PC-3 (cell line): Measurements from ENCODE around the gene UQCC2. TPM values are rescaled to one million over a fixed set of nuclear protein-coding genes. Genes with fewer than 3 reads are reported as not detected.

ENCODE experiments used
- ATAC-seq: fragments of 200-7000 bp; cut with Tn5 transposase; 2 replicates; pipeline ENCODE4 v1.9.1; 2020; ENCODE audit warnings: mild to moderate bottlenecking, moderate library complexity
- BruUV-seq: library from RNA; stranded (reverse); fragments of 400-500 nt; replicated peaks from 2 replicates; lab custom pipeline; 2021; lab: Mats Ljungman, UMichigan
- CTCF ChIA-PET: fragments of 300-600 bp; sonication (Branson Sonifier 250); formaldehyde crosslinking; loops from one replicate; lab custom pipeline; 2022; ENCODE audit warnings: antibody characterized with exemption; lab: Charles Lee
- POLR2A ChIA-PET: fragments of 300-600 bp; sonication (Branson Sonifier 250); formaldehyde crosslinking; loops from one replicate; lab custom pipeline; 2022; ENCODE audit warnings: antibody characterized with exemption; ENCODE audit not compliant: unreplicated experiment; lab: Charles Lee
- DNase-seq: peaks from one replicate; pipeline ENCODE4 v3.0.0-alpha.2; 2015
- H2AFZ ChIP-seq: fragments of 300-600 bp; sonication (generic); 2 replicates; pipeline ENCODE4 v1.6.0; 2016; ENCODE audit warnings: antibody characterized with exemption, low read length
- H3F3A ChIP-seq: fragments of 300-600 bp; sonication (generic); one replicate; pipeline ENCODE4 v1.6.0; 2017; ENCODE audit warnings: antibody characterized with exemption, low read length, control low read depth, mild to moderate bottlenecking; ENCODE audit not compliant: unreplicated experiment
- H3K27ac ChIP-seq: fragments of 300-600 bp; sonication (generic); 2 replicates; pipeline ENCODE4 v1.5.1; 2016; ENCODE audit warnings: mild to moderate bottlenecking, low read length
- H3K27me3 ChIP-seq: fragments of 300-600 bp; sonication (generic); 2 replicates; pipeline ENCODE4 v1.6.1; 2016; ENCODE audit warnings: low read length, mixed read lengths
- H3K36me3 ChIP-seq: fragments of 300-600 bp; sonication (generic); 2 replicates; pipeline ENCODE4 v1.6.1; 2016; ENCODE audit warnings: low read depth, mixed run types, low read length, mixed read lengths
- H3K4me1 ChIP-seq: fragments of 300-600 bp; sonication (generic); 2 replicates; pipeline ENCODE4 v1.5.1; 2016; ENCODE audit warnings: low read length; ENCODE audit not compliant: insufficient read depth
- H3K4me2 ChIP-seq: fragments of 300-600 bp; sonication (generic); 2 replicates; pipeline ENCODE4 v1.6.0; 2016; ENCODE audit warnings: low read length
- H3K4me3 ChIP-seq: fragments of 300-600 bp; sonication (generic); 2 replicates; pipeline ENCODE4 v1.5.1; 2016; ENCODE audit warnings: mild to moderate bottlenecking, low read length, mixed read lengths
- H3K79me2 ChIP-seq: fragments of 300-600 bp; sonication (generic); 2 replicates; pipeline ENCODE4 v1.6.1; 2017; ENCODE audit warnings: low read length, mixed read lengths
- H3K9ac ChIP-seq: fragments of 300-600 bp; sonication (generic); 2 replicates; pipeline ENCODE4 v1.6.0; 2016; ENCODE audit warnings: mild to moderate bottlenecking, low read length
- H3K9me2 ChIP-seq: fragments of 300-600 bp; sonication (generic); replicated peaks from 2 replicates; pipeline ENCODE4 v1.6.1; 2016; ENCODE audit warnings: mixed run types, low read length, mixed read lengths
- H3K9me3 ChIP-seq: fragments of 300-600 bp; sonication (generic); 2 replicates; pipeline ENCODE4 v1.6.1; 2016; ENCODE audit warnings: low read length, mixed read lengths
- H4K20me1 ChIP-seq: fragments of 300-600 bp; sonication (generic); 2 replicates; pipeline ENCODE4 v1.6.1; 2016; ENCODE audit warnings: low read length, mixed read lengths
- CTCF ChIP-seq: fragments of 300-600 bp; sonication (generic); conservative IDR thresholded peaks from 2 replicates; pipeline ENCODE4 v1.5.1; 2017; ENCODE audit warnings: antibody characterized with exemption, low read depth, mild to moderate bottlenecking, low read length
- EZH2 ChIP-seq: fragments of 300-600 bp; sonication (generic); IDR thresholded peaks from one replicate; pipeline ENCODE4 v1.6.1; 2017; ENCODE audit warnings: antibody characterized with exemption, mild to moderate bottlenecking, low read length; ENCODE audit not compliant: unreplicated experiment
- EZH2phosphoT487 ChIP-seq: fragments of 300-600 bp; sonication (generic); IDR thresholded peaks from 2 replicates; pipeline ENCODE4 v1.6.1; 2018; ENCODE audit warnings: mild to moderate bottlenecking, antibody characterized with exemption, low read length, borderline replicate concordance
- intact Hi-C: fragments of 100-400 bp; cut with micrococcal nuclease; formaldehyde crosslinking; loops from 2 replicates; pipeline ENCODE4 v1.9.0; 2023
- total RNA-seq: library from RNA; depleted of rRNA; stranded (reverse); fragments of >200 nt; gene quantifications from 2 replicates; pipeline ENCODE4 v1.2.3, GENCODE V29; 2014

UQCC2 gene
- total RNA-seq, 1 experiment from 2014 or later, result 107 TPM

- DNase-seq (no peak), ATAC-seq (no peak)
- ChIA-PET POLR2A (no interaction called here), CTCF (interaction anchor here (0.9 to 1.2 kb wide), 2 partner anchors 105 to 115 kb away, joined by 5 read pairs; partner anchors contain the start of gene BAK1)
- peaks cover 57% of the 10 kb centered on the region for H3K4me1 ChIP-seq
- H2AFZ ChIP-seq, result no peak overlapping the region
- H3K36me3 ChIP-seq, result peaks cover 57% of the 10 kb centered on the region
- intact Hi-C loops, result no loop called here
- peaks cover 14% of the 10 kb centered on the region; the same call in 1 of the 2 replicates for H3K79me2 ChIP-seq
- no TSS peak for BruUV-seq
- H3K9me2 ChIP-seq, result no peaks in the 10 kb centered on the region
- no peaks in the 10 kb centered on the region for H3K27me3 ChIP-seq
- no peaks in the 10 kb centered on the region for H3K9me3 ChIP-seq
- H3K4me3 ChIP-seq, result no peak overlapping the region
- H4K20me1 ChIP-seq, result no peaks in the 10 kb centered on the region
- H3F3A ChIP-seq, result no peaks in the 10 kb centered on the region
- peak overlapping the region; percentile 30 for H3K4me2 ChIP-seq
- H3K9ac ChIP-seq, result peak overlapping the region; percentile 72
- H3K27ac ChIP-seq, result peak overlapping the region; percentile 94
- TF ChIP-seq CTCF (no peak), EZH2phosphoT487 (no peak), EZH2 (no peak)
Observed at GRCh38 chr6:33694977-33695376, 16.5 kb downstream of the UQCC2 start.

- peaks cover 55% of the 10 kb centered on the region for H3K36me3 ChIP-seq
- H3K9ac ChIP-seq, result peak overlapping the region; percentile 72
- intact Hi-C loops, result no loop called here
- H3K27me3 ChIP-seq, result no peaks in the 10 kb centered on the region
- H3K4me3 ChIP-seq, result no peak overlapping the region
- TF ChIP-seq CTCF (no peak), EZH2 (no peak), EZH2phosphoT487 (no peak; the same call in 1 of the 2 replicates)
- H3K4me1 ChIP-seq, result peaks cover 57% of the 10 kb centered on the region
- no peaks in the 10 kb centered on the region for H3F3A ChIP-seq
- H3K4me2 ChIP-seq, result peak overlapping the region; percentile 30
- H3K27ac ChIP-seq, result peak overlapping the region; percentile 94
- POLR2A ChIA-PET, result interaction anchor here (0.6 kb wide), 1 partner anchor 19 kb away, joined by 5 read pairs; no protein-coding TSS in a partner anchor
- peaks cover 14% of the 10 kb centered on the region; the same call in 1 of the 2 replicates for H3K79me2 ChIP-seq
- CTCF ChIA-PET, result interaction anchor here (0.9 to 1.2 kb wide), 2 partner anchors 104 to 114 kb away, joined by 5 read pairs; partner anchors contain the start of gene BAK1
- H4K20me1 ChIP-seq, result no peaks in the 10 kb centered on the region
- H3K9me3 ChIP-seq, result no peaks in the 10 kb centered on the region
- peak overlapping the region; percentile 44; the same call in 1 of the 2 replicates for H2AFZ ChIP-seq
- BruUV-seq, result no TSS peak
- peak; percentile 84 for DNase-seq
- peak; percentile 65 for ATAC-seq
- no peaks in the 10 kb centered on the region for H3K9me2 ChIP-seq
Observed at GRCh38 chr6:33694401-33694931, 17.0 kb downstream of the UQCC2 start.
